SK-N-SH treated with all-trans-retinoic acid at 6 μM for 48 hours (cell line): ENCODE results near the gene AKTIP.
"Not testable (repeated sequence)": the region's sequence is repeated elsewhere in the genome, so short reads cannot be mapped to it uniquely, and the experiment has no call there.

Experiments
- ATAC-seq: fragments of 200-7000 bp; cut with Tn5 transposase; 3 replicates; pipeline ENCODE4 v1.9.1; 2020; ENCODE audit warnings: mild to moderate bottlenecking, moderate library complexity
- ARNTL ChIP-seq: fragments of 450-650 bp; formaldehyde crosslinking; IDR thresholded peaks from 2 replicates; pipeline ENCODE4 v1.5.0; 2020; ENCODE audit warnings: low read depth, mild to moderate bottlenecking, moderate library complexity, borderline replicate concordance
- BACH2 ChIP-seq: fragments of 250-450 bp; sonication (Bioruptor Pico); IDR thresholded peaks from 2 replicates; pipeline ENCODE4 v1.9.0; 2021; ENCODE audit warnings: mild to moderate bottlenecking, borderline replicate concordance
- CSDC2 ChIP-seq: fragments of 250-450 bp; sonication (Bioruptor Pico); IDR thresholded peaks from 2 replicates; pipeline ENCODE4 v1.5.0; 2020; ENCODE audit warnings: mild to moderate bottlenecking, moderate library complexity
- ESRRG ChIP-seq: fragments of 250-450 bp; sonication (Bioruptor Pico); IDR thresholded peaks from 2 replicates; pipeline ENCODE4 v1.6.1; 2021; ENCODE audit warnings: mild to moderate bottlenecking
- ISL1 ChIP-seq: fragments of 250-450 bp; sonication (Bioruptor Pico); IDR thresholded peaks from 2 replicates; pipeline ENCODE4 v2.1.2; 2022; ENCODE audit warnings: mild to moderate bottlenecking, moderate library complexity
- OSR1 ChIP-seq: fragments of 250-450 bp; sonication (Bioruptor Pico); IDR thresholded peaks from 2 replicates; pipeline ENCODE4 v1.8.0; 2022; ENCODE audit warnings: moderate library complexity, mild to moderate bottlenecking, inconsistent platforms
- PPARA ChIP-seq: fragments of 250-450 bp; sonication (Bioruptor Pico); IDR thresholded peaks from 2 replicates; pipeline ENCODE4 v1.5.0; 2020; ENCODE audit warnings: mild to moderate bottlenecking, borderline replicate concordance
- SNAI2 ChIP-seq: fragments of 250-450 bp; sonication (Bioruptor Pico); IDR thresholded peaks from 2 replicates; pipeline ENCODE4 v1.5.0; 2020; ENCODE audit warnings: mild to moderate bottlenecking, moderate library complexity
- TCF4 ChIP-seq: fragments of 250-450 bp; sonication (Bioruptor Pico); IDR thresholded peaks from 2 replicates; pipeline ENCODE4 v1.8.0; 2021; ENCODE audit warnings: mild to moderate bottlenecking, moderate library complexity, borderline replicate concordance
- ZC3H10 ChIP-seq: fragments of 250-450 bp; sonication (Bioruptor Pico); IDR thresholded peaks from 2 replicates; pipeline ENCODE4 v1.5.1; 2021; ENCODE audit warnings: mild to moderate bottlenecking, moderate library complexity
- ZFP3 ChIP-seq: fragments of 250-450 bp; sonication (Bioruptor Pico); IDR thresholded peaks from 2 replicates; pipeline ENCODE4 v1.5.0; 2020; ENCODE audit warnings: mild to moderate bottlenecking, moderate library complexity
- ZFP30 ChIP-seq: fragments of 450-650 bp; formaldehyde crosslinking; IDR thresholded peaks from 2 replicates; pipeline ENCODE4 v1.5.0; 2022; ENCODE audit warnings: mild to moderate bottlenecking, moderate library complexity
- ZNF565 ChIP-seq: fragments of 450-650 bp; formaldehyde crosslinking; conservative IDR thresholded peaks from 2 replicates; pipeline ENCODE4 v1.5.0; 2020; ENCODE audit warnings: low read depth, mild to moderate bottlenecking, moderate library complexity
- ZNF70 ChIP-seq: fragments of 450-650 bp; formaldehyde crosslinking; IDR thresholded peaks from 2 replicates; pipeline ENCODE4 v1.5.0; 2020; ENCODE audit warnings: mild to moderate bottlenecking, moderate library complexity
- ZNF8 ChIP-seq: fragments of 450-650 bp; formaldehyde crosslinking; IDR thresholded peaks from 2 replicates; pipeline ENCODE4 v1.5.0; 2020; ENCODE audit warnings: mild to moderate bottlenecking, moderate library complexity
- TF ChIP-seq, protein P1 (sequence below): fragments of 250-450 bp; sonication (Bioruptor Pico); IDR thresholded peaks from 2 replicates; pipeline ENCODE4 v1.8.0; 2021; ENCODE audit warnings: low read depth, mild to moderate bottlenecking, moderate library complexity, borderline replicate concordance
- TF ChIP-seq, protein P2 (sequence below): fragments of 250-450 bp; sonication (Bioruptor Pico); IDR thresholded peaks from 2 replicates; pipeline ENCODE4 v1.5.1; 2021; ENCODE audit warnings: mild to moderate bottlenecking, moderate library complexity
- TF ChIP-seq, protein P3 (sequence below): fragments of 250-450 bp; sonication (Bioruptor Pico); IDR thresholded peaks from 2 replicates; pipeline ENCODE4 v1.5.0; 2020; ENCODE audit warnings: mild to moderate bottlenecking, moderate library complexity
- TF ChIP-seq, protein P4 (sequence below): fragments of 250-450 bp; sonication (Bioruptor Pico); IDR thresholded peaks from 2 replicates; pipeline ENCODE4 v1.5.1; 2020; ENCODE audit warnings: low read depth, mild to moderate bottlenecking, moderate library complexity

The AKTIP gene

DNA sequence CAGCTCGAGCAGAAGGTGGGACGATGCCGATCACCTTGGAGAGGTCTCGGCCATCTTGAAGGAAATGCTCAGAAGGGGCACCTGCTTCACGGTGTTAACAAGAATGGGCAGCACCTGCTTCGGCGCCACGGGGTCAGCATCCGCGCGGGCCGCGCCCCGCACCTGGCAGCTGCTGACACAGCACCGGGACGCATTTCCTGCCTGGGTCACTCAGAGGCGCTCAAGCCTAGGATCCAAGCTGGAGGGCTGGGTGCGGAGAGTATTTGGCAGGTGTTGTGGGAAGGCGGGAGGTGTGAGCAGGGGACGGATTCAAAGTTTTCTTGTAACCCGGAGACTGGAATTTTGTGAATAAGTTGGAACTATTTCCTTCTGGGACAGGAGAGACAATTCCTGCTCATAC lies 39.3 kb upstream of the AKTIP start:
- ATAC-seq, result no peak
- TF ChIP-seq, protein P1, sequence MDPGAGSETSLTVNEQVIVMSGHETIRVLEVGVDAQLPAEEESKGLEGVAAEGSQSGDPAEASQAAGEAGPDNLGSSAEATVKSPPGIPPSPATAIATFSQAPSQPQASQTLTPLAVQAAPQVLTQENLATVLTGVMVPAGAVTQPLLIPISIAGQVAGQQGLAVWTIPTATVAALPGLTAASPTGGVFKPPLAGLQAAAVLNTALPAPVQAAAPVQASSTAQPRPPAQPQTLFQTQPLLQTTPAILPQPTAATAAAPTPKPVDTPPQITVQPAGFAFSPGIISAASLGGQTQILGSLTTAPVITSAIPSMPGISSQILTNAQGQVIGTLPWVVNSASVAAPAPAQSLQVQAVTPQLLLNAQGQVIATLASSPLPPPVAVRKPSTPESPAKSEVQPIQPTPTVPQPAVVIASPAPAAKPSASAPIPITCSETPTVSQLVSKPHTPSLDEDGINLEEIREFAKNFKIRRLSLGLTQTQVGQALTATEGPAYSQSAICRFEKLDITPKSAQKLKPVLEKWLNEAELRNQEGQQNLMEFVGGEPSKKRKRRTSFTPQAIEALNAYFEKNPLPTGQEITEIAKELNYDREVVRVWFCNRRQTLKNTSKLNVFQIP (CRISPR knock-in tag), result no peak
- TF ChIP-seq ZNF70 (CRISPR knock-in tag) (no peak), ZNF565 (CRISPR knock-in tag) (no peak), OSR1 (CRISPR knock-in tag) (no peak), ZNF8 (CRISPR knock-in tag) (no peak), SNAI2 (CRISPR knock-in tag) (no peak), CSDC2 (CRISPR knock-in tag) (no peak), ARNTL (no peak), PPARA (CRISPR knock-in tag) (no peak), ISL1 (no peak), ZC3H10 (CRISPR knock-in tag) (no peak), BACH2 (CRISPR knock-in tag) (no peak), ZFP3 (CRISPR knock-in tag) (no peak), TCF4 (CRISPR knock-in tag) (no peak)
- TF ChIP-seq, protein P2, sequence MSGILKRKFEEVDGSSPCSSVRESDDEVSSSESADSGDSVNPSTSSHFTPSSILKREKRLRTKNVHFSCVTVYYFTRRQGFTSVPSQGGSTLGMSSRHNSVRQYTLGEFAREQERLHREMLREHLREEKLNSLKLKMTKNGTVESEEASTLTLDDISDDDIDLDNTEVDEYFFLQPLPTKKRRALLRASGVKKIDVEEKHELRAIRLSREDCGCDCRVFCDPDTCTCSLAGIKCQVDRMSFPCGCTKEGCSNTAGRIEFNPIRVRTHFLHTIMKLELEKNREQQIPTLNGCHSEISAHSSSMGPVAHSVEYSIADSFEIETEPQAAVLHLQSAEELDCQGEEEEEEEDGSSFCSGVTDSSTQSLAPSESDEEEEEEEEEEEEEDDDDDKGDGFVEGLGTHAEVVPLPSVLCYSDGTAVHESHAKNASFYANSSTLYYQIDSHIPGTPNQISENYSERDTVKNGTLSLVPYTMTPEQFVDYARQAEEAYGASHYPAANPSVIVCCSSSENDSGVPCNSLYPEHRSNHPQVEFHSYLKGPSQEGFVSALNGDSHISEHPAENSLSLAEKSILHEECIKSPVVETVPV (CRISPR knock-in tag), result no peak
- TF ChIP-seq, protein P3, sequence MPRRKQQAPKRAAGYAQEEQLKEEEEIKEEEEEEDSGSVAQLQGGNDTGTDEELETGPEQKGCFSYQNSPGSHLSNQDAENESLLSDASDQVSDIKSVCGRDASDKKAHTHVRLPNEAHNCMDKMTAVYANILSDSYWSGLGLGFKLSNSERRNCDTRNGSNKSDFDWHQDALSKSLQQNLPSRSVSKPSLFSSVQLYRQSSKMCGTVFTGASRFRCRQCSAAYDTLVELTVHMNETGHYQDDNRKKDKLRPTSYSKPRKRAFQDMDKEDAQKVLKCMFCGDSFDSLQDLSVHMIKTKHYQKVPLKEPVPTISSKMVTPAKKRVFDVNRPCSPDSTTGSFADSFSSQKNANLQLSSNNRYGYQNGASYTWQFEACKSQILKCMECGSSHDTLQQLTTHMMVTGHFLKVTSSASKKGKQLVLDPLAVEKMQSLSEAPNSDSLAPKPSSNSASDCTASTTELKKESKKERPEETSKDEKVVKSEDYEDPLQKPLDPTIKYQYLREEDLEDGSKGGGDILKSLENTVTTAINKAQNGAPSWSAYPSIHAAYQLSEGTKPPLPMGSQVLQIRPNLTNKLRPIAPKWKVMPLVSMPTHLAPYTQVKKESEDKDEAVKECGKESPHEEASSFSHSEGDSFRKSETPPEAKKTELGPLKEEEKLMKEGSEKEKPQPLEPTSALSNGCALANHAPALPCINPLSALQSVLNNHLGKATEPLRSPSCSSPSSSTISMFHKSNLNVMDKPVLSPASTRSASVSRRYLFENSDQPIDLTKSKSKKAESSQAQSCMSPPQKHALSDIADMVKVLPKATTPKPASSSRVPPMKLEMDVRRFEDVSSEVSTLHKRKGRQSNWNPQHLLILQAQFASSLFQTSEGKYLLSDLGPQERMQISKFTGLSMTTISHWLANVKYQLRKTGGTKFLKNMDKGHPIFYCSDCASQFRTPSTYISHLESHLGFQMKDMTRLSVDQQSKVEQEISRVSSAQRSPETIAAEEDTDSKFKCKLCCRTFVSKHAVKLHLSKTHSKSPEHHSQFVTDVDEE (CRISPR knock-in tag), result no peak

DNA sequence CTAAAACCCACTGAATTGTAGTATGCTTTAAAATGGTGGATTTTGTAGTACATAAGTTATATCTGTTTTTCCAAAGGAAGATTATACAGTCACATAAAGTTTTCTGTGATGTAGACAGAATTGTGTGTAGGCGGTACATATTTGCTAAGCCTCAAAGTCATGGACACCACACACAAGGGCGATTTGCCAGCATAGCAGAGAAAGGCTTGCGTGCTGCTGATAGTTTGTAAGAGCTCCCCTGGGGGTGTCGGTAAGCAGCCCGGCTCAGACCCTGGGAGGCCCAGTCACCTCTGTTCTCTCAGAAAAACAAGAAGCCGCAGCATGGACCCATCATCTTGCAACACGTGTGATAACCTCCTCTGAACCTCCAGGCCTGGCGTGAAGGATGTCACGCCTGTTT lies 38.3 kb upstream of the AKTIP start:
- TF ChIP-seq ZFP3 (CRISPR knock-in tag) (no peak), ZNF8 (CRISPR knock-in tag) (no peak), ESRRG (no peak), TCF4 (CRISPR knock-in tag) (no peak), OSR1 (CRISPR knock-in tag) (no peak), ZNF565 (CRISPR knock-in tag) (no peak), ZFP30 (CRISPR knock-in tag) (no peak), ARNTL (no peak), ZNF70 (CRISPR knock-in tag) (no peak), SNAI2 (CRISPR knock-in tag) (no peak)
- TF ChIP-seq, protein P3 (CRISPR knock-in tag), result no peak
- TF ChIP-seq, protein P4, sequence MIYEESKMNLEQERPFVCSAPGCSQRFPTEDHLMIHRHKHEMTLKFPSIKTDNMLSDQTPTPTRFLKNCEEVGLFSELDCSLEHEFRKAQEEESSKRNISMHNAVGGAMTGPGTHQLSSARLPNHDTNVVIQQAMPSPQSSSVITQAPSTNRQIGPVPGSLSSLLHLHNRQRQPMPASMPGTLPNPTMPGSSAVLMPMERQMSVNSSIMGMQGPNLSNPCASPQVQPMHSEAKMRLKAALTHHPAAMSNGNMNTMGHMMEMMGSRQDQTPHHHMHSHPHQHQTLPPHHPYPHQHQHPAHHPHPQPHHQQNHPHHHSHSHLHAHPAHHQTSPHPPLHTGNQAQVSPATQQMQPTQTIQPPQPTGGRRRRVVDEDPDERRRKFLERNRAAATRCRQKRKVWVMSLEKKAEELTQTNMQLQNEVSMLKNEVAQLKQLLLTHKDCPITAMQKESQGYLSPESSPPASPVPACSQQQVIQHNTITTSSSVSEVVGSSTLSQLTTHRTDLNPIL (CRISPR knock-in tag), result no peak
- ATAC-seq, result no peak

DNA sequence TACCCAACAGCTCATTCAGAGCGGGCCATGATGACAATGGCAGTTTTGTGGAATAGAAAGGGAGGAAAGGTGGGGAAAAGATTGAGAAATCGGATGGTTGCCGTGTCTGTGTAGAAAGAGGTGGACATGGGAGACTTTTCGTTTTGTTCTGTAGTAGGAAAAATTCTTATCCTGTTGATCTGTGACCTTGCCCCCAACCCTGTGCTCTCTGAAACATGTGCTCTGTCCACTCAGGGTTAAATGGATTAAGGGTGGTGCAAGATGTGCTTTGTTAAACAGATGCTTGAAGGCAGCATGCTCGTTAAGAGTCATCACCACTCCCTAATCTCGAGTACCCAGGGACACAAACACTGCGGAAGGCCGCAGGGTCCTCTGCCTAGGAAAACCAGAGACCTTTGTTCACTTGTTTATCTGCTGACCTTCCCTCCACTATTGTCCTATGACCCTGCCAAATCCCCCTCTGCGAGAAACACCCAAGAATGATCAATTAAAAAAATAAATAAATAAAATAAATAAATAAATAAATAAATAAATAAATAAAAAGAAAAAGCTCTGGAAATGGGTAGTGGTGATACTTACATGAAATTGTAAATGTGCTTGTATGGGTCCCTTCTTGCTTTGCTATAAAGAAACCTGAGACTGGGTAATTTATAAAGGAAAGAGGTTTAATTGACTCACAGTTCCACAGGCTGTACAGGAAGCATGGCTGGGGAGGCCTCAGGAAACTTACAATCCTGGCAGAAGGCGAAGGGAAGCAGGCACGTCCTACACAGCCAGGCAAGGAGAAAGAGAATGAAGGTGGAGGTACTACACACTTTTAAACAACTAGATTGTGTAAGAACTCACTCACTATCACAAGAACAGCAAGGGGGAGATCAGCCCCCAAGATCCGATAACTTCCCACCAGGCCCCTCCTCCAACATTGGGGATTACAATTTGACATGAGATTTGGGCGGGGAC lies 37.0 kb upstream of the AKTIP start:
- not testable (repeated sequence) for ATAC-seq

DNA sequence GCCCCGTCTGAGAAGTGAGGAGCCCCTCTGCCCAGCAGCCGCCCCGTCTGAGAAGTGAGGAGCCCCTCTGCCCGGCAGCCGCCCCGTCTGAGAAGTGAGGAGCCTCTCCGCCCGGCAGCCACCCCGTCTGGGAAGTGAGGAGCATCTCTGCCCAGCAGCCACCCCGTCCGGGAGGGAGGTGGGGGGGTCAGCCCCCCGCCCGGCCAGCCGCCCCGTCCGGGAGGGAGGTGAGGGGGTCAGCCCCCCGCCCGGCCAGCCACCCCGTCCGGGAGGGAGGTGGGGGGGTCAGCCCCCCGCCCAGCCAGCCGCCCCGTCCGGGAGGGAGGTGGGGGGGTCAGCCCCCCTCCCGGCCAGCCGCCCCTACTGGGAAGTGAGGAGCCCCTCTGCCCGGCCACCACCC lies 36.3 kb upstream of the AKTIP start:
- ATAC-seq, result not testable (repeated sequence)
